KMS-11 (cell line): ENCODE measurements around the gene KIF26A.

Experiments
- H2AFZ ChIP-seq: fragments of 200-600 bp; sonication (generic); 2 replicates; pipeline ENCODE4 v1.6.1; 2016; ENCODE audit warnings: antibody characterized with exemption, mixed run types, low read depth
- H3K27ac ChIP-seq: fragments of 200-600 bp; sonication (generic); 2 replicates; pipeline ENCODE4 v1.6.1; 2016; ENCODE audit warnings: mild to moderate bottlenecking, mixed run types
- H3K27me3 ChIP-seq: fragments of 200-600 bp; sonication (generic); 2 replicates; pipeline ENCODE4 v1.6.1; 2017; ENCODE audit warnings: mild to moderate bottlenecking, low read depth, mixed run types, moderate library complexity; ENCODE audit not compliant: insufficient read depth
- H3K36me3 ChIP-seq: fragments of 200-600 bp; sonication (generic); 2 replicates; pipeline ENCODE4 v1.6.1; 2017; ENCODE audit warnings: mild to moderate bottlenecking, mixed run types; ENCODE audit not compliant: insufficient read depth
- H3K4me1 ChIP-seq: fragments of 200-600 bp; sonication (generic); 2 replicates; pipeline ENCODE4 v1.6.1; 2016; ENCODE audit warnings: mild to moderate bottlenecking, low read depth, mixed run types; ENCODE audit not compliant: poor library complexity, severe bottlenecking
- H3K4me2 ChIP-seq: fragments of 200-600 bp; sonication (generic); 2 replicates; pipeline ENCODE4 v1.7.0; 2016; ENCODE audit warnings: mild to moderate bottlenecking, mixed run types
- H3K4me3 ChIP-seq: fragments of 200-600 bp; sonication (generic); IDR thresholded peaks from 2 replicates; pipeline ENCODE4 v1.6.1; 2017; ENCODE audit warnings: low read depth, low read length, mixed read lengths; ENCODE audit not compliant: insufficient read depth
- H3K79me2 ChIP-seq: fragments of 200-600 bp; sonication (generic); 2 replicates; pipeline ENCODE4 v1.6.1; 2016; ENCODE audit warnings: low read depth, mixed run types; ENCODE audit not compliant: insufficient read depth
- H3K9ac ChIP-seq: fragments of 200-600 bp; sonication (generic); 2 replicates; pipeline ENCODE4 v1.6.1; 2016; ENCODE audit warnings: mild to moderate bottlenecking, mixed run types
- H4K20me1 ChIP-seq: fragments of 200-600 bp; sonication (generic); 2 replicates; pipeline ENCODE4 v1.6.1; 2016; ENCODE audit warnings: mild to moderate bottlenecking, mixed run types; ENCODE audit not compliant: insufficient read depth
- CTCF ChIP-seq: fragments of 200-600 bp; sonication (generic); conservative IDR thresholded peaks from 2 replicates; pipeline ENCODE4 v1.6.1; 2017; ENCODE audit warnings: low read depth, mild to moderate bottlenecking, antibody characterized with exemption, low read length, moderate library complexity, mixed read lengths

KIF26A gene

GRCh38 chr14:104145826-104146601, 7.6 kb downstream of the KIF26A start:
- no peak overlapping the region for H3K4me2 ChIP-seq
- no peaks in the 10 kb centered on the region for H3K4me1 ChIP-seq
- no peak overlapping the region for H2AFZ ChIP-seq
- no peak overlapping the region for H3K4me3 ChIP-seq
- H3K27ac ChIP-seq = no peak overlapping the region
- H3K36me3 ChIP-seq = no peaks in the 10 kb centered on the region
- peaks cover 30% of the 10 kb centered on the region; the same call in 1 of the 2 replicates for H3K27me3 ChIP-seq
- no peak overlapping the region for H3K9ac ChIP-seq
- no peaks in the 10 kb centered on the region for H4K20me1 ChIP-seq
- no peaks in the 10 kb centered on the region for H3K79me2 ChIP-seq
- TF ChIP-seq CTCF = no peak

GRCh38 chr14:104146651-104147345, 8.4 kb downstream of the KIF26A start:
- H4K20me1 ChIP-seq = no peaks in the 10 kb centered on the region
- no peak overlapping the region for H3K4me3 ChIP-seq
- no peak overlapping the region for H3K9ac ChIP-seq
- no peak for TF ChIP-seq CTCF
- H3K79me2 ChIP-seq = no peaks in the 10 kb centered on the region
- no peaks in the 10 kb centered on the region for H3K36me3 ChIP-seq
- no peak overlapping the region for H3K27ac ChIP-seq
- peaks cover 28% of the 10 kb centered on the region; the same call in 1 of the 2 replicates for H3K27me3 ChIP-seq
- H3K4me1 ChIP-seq = no peaks in the 10 kb centered on the region
- H3K4me2 ChIP-seq = no peak overlapping the region
- no peak overlapping the region for H2AFZ ChIP-seq

- TF ChIP-seq CTCF = no peak
- no peaks in the 10 kb centered on the region for H4K20me1 ChIP-seq
- H2AFZ ChIP-seq = no peak overlapping the region
- no peak overlapping the region for H3K27ac ChIP-seq
- no peak overlapping the region for H3K9ac ChIP-seq
- no peaks in the 10 kb centered on the region for H3K79me2 ChIP-seq
- no peak overlapping the region for H3K4me3 ChIP-seq
- H3K27me3 ChIP-seq = peaks cover 24% of the 10 kb centered on the region; the same call in 1 of the 2 replicates
- no peaks in the 10 kb centered on the region for H3K4me1 ChIP-seq
- H3K36me3 ChIP-seq = no peaks in the 10 kb centered on the region
- H3K4me2 ChIP-seq = no peak overlapping the region
These were observed 9.1 kb downstream of the KIF26A start for GRCh38 chr14:104147346-104148125.

DNA sequence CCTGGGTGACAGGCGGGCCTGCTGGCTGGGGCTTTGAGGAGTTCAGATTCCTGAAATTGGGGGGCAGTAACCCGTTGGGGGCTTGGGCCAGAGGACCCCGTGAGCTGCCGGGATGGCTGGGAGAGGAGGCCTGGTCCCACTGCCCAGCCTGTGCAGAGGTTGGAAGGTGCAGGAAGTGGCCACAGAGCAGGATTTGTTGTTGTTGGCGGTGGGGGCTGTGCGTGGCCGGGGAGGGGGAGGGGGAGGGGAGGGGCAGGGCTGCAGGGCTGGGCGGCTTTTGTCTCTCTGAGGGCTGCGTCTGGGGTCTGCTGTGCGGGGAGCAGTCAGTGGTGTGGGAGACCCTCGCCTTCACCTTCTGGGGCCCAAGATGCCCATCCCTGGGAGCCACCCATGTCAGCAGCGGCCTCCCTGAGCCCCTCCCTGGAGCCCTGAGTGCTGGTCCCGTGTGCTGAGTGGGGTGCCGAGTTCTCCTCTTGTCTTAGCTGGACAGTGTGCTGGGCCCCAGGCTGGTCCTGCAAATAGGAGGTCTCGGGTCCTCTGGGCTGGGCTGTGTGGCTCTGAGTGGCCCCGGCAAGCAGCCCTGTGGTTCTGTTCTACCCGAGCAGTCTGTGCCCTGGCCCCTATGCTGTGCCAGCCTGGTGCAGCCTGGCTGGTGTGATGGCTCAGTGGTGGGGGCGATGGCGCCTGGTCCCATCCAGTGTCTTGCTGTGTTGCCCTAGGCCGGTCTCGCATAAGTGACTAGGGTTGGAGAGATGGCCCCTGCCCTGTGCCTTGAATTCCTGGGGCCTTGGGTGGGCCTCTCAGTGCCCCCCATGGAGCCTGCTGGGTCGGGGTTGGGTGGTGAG, 10.3 kb downstream of the KIF26A start:
- no peak overlapping the region for H3K27ac ChIP-seq
- H3K4me1 ChIP-seq = no peaks in the 10 kb centered on the region
- no peaks in the 10 kb centered on the region for H4K20me1 ChIP-seq
- no peaks in the 10 kb centered on the region for H3K79me2 ChIP-seq
- no peak for TF ChIP-seq CTCF
- H3K4me3 ChIP-seq = no peak overlapping the region
- no peak overlapping the region for H3K4me2 ChIP-seq
- H2AFZ ChIP-seq = no peak overlapping the region
- H3K9ac ChIP-seq = no peak overlapping the region
- no peaks in the 10 kb centered on the region for H3K36me3 ChIP-seq
- peaks cover 16% of the 10 kb centered on the region; the same call in 1 of the 2 replicates for H3K27me3 ChIP-seq
